ENCODE data around the gene ATAD3C.

DNA sequence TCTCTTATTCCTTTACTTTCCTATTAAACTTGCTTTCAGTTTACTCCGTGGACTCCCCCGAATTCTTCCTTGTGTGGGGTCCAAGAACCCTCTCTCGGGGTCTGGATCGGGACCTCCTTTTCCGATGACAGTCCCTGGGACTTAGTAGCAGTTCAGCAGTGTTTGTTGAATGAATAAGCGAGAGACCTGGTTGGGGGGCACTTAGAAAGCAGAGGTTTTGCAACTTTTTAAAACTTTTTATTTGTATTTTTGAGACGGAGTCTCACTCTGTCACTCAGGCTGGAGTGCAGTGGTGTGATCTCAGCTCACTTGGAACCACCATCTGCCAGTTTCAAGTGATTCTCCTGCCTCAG lies 26.3 kb upstream of the ATAD3C start:
- TF ChIP-seq, protein P1, sequence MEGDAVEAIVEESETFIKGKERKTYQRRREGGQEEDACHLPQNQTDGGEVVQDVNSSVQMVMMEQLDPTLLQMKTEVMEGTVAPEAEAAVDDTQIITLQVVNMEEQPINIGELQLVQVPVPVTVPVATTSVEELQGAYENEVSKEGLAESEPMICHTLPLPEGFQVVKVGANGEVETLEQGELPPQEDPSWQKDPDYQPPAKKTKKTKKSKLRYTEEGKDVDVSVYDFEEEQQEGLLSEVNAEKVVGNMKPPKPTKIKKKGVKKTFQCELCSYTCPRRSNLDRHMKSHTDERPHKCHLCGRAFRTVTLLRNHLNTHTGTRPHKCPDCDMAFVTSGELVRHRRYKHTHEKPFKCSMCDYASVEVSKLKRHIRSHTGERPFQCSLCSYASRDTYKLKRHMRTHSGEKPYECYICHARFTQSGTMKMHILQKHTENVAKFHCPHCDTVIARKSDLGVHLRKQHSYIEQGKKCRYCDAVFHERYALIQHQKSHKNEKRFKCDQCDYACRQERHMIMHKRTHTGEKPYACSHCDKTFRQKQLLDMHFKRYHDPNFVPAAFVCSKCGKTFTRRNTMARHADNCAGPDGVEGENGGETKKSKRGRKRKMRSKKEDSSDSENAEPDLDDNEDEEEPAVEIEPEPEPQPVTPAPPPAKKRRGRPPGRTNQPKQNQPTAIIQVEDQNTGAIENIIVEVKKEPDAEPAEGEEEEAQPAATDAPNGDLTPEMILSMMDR (IDR thresholded peaks at IDR 0.05; ENCODE audit: low read depth, low read length) = no peak
- TF ChIP-seq POLR2A (IDR thresholded peaks at IDR 0.05; ENCODE audit: extremely low read depth, insufficient read length) = no peak
- TF ChIP-seq, protein P2, sequence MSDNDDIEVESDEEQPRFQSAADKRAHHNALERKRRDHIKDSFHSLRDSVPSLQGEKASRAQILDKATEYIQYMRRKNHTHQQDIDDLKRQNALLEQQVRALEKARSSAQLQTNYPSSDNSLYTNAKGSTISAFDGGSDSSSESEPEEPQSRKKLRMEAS (IDR thresholded peaks at IDR 0.05; ENCODE audit: low read depth, low read length) = no peak
